Stimulated activated naive CD8-positive, alpha-beta T cell treated with anti-CD3 and anti-CD28 coated beads, Interleukin-15, Interleukin-2, amounts not matched to agents 100 U/mL and 50 U/mL, for 24 hours (primary cell): Measurements from ENCODE around the gene ZNF785.
"Not testable (repeated sequence)": the region's sequence is repeated elsewhere in the genome, so short reads cannot be mapped to it uniquely, and the experiment has no call there.

Experiments
- ATAC-seq: fragments of 150-1000 bp; cut with Tn5 transposase; one replicate; pipeline ENCODE4 v1.10.0; 2021
- DNase-seq: peaks from one replicate; pipeline ENCODE4 v3.0.0; 2021

Gene ZNF785

GRCh38 chr16:30585400-30586191, at the start of gene ZNF785:
Gene ZNF785, minus strand, starts transcription at chr16:30585697. Its CDS starts 86 bp downstream, at chr16:30585611.
- peak; percentile 91 for DNase-seq
- peak; percentile 96 for ATAC-seq

DNA sequence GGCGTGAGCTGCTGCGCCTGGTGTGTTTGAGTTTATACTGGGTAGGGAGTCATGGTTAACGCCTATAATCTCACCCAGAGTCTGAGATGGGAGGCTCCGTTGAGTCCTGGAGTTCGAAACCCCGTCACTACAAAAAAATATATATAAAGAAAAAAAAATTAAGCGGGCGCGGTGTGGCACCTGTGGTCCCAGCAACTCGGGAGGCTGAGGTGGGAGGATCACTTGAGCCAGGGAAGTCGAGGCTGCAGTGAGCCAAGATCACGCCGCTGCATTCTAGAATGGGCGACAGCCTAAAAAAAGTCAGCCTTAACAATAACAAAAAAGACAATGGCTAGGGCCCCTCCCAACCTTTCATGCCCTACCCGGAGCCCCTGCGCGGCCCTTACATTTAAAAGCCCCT, 48.0 kb upstream of the ZNF785 start:
- DNase-seq (no peak), ATAC-seq (no peak)

DNA sequence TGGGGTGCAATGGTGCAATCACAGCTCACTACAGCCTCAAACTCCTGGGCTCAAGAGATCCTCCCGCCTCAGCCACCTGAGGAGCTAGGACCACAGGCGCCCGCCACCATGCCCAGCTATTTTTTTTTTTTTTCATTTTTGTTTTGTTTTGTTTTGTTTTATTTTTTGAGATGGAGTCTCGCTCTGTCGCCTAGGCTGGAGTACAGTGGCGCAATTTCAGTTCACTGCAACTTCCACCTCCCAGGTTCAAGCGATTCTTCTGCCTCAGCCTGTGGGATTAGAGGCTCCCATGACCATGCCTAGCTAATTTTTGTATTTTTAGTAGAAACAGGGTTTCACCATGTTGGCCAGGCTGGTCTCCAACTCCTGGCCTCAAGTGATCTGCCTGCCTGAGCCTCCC, 47.0 kb upstream of the ZNF785 start:
- not testable (repeated sequence) for DNase-seq, ATAC-seq

GRCh38 chr16:30628628-30629540, 43.4 kb upstream of the ZNF785 start:
- DNase-seq: peak; percentile 95
- ATAC-seq: peak; percentile 89

GRCh38 chr16:30626236-30626635, 40.7 kb upstream of the ZNF785 start:
- no peak for DNase-seq
- ATAC-seq: no peak

DNA sequence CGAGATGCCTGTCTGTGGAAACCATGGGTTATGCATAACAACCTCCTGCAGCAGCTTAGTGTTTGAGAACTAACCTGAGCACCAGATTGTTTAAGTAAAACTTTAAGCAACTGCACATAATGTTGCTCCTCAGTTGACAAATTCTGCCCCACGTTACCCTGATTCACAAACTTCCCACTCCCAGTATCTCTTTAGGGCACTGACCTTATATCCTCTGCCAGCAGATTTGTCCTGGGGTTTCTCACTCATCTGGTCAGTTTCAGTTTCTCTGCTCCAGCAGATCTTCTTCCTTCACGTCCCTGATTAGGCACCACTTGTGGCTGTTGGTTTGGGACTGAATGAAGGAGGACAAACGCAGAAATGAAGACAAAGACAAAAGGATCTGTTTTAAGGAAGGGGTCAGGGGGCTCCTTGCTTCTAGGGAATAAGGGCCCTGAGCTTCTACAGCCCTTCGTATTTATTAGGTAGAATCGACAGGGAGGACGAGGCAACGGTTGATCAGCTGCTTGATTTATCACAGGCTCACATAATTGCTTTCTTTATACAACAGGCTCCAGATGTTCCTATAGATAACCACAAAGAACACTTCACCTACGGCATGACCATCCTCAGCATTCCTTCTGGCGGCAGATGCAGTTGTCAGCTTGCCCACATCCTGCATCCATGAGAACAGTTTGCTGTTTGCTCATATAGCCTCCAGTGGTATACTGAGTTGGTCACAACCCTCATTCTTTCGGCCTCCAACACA, 38.2 kb upstream of the ZNF785 start:
- DNase-seq (no peak), ATAC-seq (no peak)

GRCh38 chr16:30622455-30623032, 37.0 kb upstream of the ZNF785 start:
- no peak for DNase-seq

GRCh38 chr16:30621765-30622164, 36.3 kb upstream of the ZNF785 start:
- no peak for ATAC-seq
- DNase-seq: no peak

More at GRCh38 chr16:30622455-30623032, 37.0 kb upstream of the ZNF785 start:
- no peak for ATAC-seq

GRCh38 chr16:30620169-30620568, 34.7 kb upstream of the ZNF785 start:
- DNase-seq: no peak
- no peak for ATAC-seq

GRCh38 chr16:30619638-30620037, 34.1 kb upstream of the ZNF785 start:
- ATAC-seq: no peak
- no peak for DNase-seq

- DNase-seq: no peak
- no peak for ATAC-seq
Measured at GRCh38 chr16:30619202-30619601, 33.7 kb upstream of the ZNF785 start.

GRCh38 chr16:30615358-30616091, 30.0 kb upstream of the ZNF785 start:
- DNase-seq (peak; percentile 90), ATAC-seq (peak; percentile 89)

- ATAC-seq (peak; percentile 94), DNase-seq (peak; percentile 92)
Measured at GRCh38 chr16:30609926-30610839, 24.7 kb upstream of the ZNF785 start, which contains the start of gene ZNF689. Gene ZNF689, minus strand, starts transcription at chr16:30610389. Its CDS starts 348 bp downstream, at chr16:30610041.

GRCh38 chr16:30609002-30609925, 23.8 kb upstream of the ZNF785 start:
- ATAC-seq (peak; percentile 46), DNase-seq (peak; percentile 57)

DNA sequence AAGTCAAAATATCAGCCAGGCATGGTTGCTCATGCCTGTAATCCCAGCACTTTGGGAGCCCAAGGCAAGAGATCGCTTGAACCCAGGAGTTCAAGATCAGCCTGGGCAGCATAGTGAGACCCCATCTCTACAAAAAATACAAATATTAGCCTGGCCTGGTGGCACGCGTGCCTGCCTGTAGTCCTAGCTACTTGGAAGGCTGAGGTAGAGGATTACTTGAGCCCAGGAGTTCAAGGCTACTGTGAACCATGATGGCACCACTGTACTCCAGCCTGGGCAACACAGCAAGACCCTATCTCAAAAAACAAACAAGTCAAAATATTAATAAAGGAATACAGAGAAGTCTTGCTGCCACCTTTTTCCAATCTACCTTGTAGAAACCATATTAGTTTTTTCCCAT, 20.5 kb upstream of the ZNF785 start:
- ATAC-seq: no peak
- DNase-seq: no peak

DNA sequence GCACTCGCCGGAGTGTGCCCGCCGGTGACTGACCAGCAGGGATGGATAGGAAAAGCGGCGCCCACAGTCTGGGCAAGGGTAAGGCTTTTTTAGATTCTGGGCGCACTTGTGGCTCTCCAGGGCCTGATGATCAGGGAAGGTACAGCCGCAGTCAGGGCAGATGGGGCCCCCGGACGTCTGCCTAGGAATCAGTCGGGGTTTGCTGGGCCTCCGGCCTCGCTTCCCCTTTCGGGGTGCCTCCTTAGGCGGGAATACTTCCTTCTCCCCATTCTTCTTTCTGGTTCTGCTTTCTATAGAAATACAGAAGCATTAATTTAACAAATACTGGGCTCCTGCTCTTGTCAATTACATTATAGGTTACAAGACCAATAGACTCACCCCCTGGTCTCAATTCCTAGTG, 19.7 kb upstream of the ZNF785 start:
- no peak for DNase-seq
- no peak for ATAC-seq

DNA sequence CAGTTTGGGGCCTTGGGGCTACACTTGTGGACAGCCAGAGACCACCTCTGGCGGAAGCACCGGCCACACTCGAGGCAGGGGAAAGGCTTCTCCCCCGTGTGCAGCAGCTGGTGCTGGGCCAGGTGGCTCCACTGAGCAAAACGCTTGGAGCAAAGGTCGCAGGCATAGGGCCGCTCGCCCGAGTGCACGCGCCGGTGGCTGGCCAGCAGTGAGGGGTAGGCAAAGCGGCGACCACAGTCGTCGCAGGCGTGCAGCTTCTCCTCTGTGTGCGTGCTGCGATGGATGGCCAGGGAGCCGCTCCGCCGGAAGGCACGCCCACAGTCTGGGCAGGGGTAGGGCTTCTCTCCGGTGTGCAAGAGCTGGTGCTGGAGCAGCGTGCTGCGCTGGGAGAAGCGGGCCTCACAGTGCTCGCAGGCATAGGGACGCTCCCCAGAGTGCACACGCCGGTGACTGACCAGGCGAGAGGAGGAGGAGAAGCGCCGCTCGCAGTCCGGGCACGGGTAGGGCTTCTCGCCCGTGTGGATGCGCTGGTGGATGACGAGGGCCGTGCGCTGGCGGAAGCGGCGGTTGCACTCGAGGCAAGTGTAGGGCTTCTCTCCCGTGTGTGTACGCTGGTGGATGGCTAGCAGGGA, 18.9 kb upstream of the ZNF785 start:
- DNase-seq (no peak), ATAC-seq (no peak)

- no peak for ATAC-seq
- DNase-seq: no peak
Measured at GRCh38 chr16:30603945-30604315, 18.4 kb upstream of the ZNF785 start.
